ENCODE results near the gene RASAL2.
"Not testable (repeated sequence)": the region's sequence is repeated elsewhere in the genome, so short reads cannot be mapped to it uniquely, and the experiment has no call there.

The RASAL2 gene

GRCh38 chr1:178300352-178300699 lies 206.4 kb downstream of the RASAL2 start:
- DNase-seq: no peak

DNA sequence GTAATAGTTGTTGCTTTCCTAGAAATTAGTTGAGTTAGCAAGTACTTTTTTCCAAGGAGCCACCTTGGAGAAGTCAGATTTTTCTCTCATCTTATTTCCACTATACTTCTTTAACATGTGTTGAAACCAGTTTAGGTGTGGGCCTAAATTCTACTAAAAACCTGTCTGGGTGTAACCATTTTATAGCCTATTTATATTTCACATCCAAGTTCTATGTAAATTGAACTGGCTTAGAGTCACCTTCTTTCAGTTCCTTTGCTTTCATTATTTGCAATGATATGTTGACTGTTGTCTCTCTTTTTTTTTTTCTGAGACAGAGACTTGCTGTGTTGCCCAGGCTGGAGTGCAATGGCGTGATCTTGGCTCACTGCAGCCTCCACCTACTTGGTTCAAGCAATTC lies 207.2 kb downstream of the RASAL2 start:
- DNase-seq: no peak

DNA sequence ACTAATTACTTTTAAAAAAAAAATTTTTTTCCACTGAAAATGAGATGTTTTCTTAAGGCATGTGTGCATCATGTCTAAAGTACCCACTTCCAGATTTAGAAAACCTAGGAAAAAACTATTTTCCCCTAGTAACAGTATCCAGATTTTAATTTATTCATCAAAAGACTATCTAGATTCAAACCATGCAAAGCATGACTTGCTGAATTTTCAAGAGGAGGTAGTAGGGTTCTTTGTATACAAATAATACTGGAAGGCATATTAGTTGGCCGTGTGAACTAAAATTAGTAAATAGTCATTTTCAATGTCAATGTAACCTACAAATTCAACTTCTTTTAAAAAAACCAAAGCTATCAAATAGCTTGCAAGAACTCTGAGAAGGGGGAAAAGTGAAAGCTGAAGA lies 213.4 kb downstream of the RASAL2 start:
- DNase-seq: no peak

- DNase-seq: no peak
These were observed 214.5 kb downstream of the RASAL2 start for GRCh38 chr1:178308438-178308837.

DNA sequence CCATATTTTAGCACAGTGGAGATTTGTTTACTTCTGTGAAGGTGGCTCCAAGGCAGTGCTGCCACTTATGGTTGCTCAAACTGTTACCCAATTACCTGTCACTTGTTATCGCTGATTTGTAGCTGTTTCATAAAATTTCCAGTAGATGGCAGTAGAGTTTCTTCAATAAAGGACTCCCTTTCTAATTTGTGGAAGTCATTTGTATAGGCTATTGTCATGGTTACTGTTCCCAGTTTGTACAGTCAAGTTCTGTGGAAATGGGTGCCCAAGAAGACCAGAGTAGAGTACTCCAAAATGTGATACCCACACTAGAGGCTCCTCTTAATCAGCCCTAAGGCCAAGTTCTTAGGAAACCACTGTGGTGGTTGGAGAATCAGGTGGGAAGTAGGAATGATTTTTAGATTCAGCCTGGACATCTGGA lies 216.8 kb downstream of the RASAL2 start:
- DNase-seq: peak; percentile 62 to 97 (median 90)

- no peak for DNase-seq
These were observed 217.3 kb downstream of the RASAL2 start for GRCh38 chr1:178311164-178311563.

GRCh38 chr1:178320280-178320982 lies 226.5 kb downstream of the RASAL2 start:
- peak; percentile 21 to 54 (median 38) for DNase-seq

DNA sequence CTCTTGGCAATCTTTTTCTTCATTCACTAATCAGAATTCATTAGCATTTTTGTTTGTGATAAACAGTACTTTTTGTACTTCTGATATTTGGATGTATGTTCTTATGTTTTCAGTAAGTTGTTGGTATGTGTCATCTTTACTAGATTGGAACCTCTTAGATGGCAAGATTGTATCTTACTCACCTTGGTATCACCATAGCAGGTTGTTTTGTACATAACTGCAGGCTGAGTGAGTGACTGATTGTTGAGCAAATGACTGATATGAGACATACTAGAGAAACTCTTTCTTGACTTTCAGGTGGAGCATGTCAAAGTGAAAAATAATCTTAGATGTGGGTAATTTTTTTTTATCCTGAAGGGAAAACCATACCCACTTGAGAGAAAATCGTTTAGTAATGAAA lies 229.2 kb downstream of the RASAL2 start:
- no peak for DNase-seq

GRCh38 chr1:178324003-178324402 lies 230.1 kb downstream of the RASAL2 start:
- DNase-seq: no peak

DNA sequence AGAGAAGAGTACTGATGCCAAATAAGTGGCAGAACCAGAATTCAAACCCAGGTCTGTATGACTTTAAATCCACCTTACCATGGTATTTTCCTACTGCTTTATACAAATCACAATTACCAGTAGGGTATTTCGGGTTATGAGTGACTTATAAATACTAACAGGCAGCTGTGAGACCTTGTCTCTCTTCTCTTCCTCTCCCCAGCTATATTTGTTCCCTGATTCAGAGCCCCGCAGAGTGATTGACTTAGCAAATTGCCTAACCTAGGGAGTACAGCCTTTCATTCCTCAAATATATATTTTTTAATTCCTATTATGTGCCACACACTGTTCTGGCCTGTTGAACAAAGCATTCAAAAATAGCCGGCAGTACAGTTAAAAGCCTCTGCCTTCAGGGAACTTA lies 234.8 kb downstream of the RASAL2 start:
- no peak for DNase-seq

GRCh38 chr1:178330153-178330552 lies 236.2 kb downstream of the RASAL2 start:
- DNase-seq: no peak

DNA sequence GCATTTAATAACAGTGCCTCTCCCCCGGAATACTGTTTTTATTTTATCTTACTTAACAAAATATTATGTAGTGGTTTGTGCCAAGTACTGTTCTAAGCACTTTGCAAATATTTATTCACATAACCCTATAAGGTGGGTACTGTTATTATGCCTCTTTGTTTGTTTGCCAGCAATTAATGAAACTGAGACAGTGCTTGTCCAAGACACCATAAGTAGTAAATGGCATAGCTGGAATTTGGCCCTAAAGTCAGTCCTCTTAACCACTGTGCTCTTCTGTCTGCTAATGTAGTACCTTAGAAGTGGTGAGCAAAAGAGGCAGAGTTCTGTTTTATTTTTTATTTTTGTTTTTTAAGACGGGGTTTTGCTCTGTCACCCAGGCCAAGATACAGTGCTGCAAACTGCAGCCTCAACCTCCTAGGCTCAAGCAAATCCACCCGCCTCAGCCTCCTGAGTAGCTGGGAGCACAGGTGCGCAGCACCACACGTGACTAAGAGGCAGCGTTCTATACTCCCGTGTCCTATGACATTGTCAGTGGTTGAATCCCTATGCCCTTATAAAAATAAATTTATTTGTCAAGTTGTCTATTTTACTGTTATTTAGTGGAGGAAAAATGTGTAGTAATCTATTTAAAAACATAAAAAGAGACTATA lies 237.1 kb downstream of the RASAL2 start:
- DNase-seq: peak in 2 of 3 experiments; percentile 51 to 78

DNA sequence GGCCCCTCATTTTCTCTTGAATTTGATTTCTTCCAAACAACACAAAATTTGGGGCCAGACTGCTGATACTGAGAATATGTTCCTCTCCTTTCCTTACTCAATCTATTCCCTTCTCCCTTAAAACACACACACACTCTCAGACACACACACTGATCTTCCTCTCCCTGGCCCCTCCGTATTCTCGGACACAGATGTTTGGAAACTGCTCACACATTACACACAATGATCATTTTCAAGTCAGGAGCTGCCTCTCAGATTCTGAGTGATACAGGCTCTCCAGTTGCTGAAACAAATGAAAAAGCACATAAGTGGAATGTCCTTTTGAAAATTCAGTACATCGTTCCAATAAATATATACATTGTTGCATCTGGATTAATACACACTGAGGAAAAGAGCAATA lies 241.5 kb downstream of the RASAL2 start:
- no peak for DNase-seq

DNA sequence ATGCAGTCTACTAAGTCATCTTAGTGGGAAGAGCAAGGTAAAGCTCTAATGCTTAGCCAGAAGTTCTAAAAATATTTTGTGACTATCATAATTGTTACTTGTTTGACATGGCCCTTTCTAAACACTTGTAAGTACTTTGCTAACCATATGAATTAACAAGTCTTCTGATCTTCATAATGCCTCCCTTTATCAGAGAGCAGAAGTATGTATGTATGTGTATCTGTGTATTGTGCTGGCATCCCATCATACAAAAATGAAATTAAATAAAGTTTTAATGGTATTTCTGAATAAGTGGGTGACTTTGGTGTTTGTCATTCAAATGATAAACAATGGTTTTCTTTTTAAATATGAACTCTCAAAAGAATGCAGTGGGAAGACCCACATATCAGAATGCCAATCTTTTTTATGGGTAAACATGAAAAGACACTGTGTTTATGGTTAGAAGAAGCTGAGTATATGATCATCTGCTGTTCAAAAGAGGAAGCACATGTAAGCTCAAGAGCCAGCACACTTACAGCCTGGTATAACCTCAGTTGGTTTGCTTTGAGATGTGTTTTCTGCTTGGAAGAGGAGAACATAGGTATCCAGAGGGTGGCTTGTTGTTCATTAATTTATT lies 243.3 kb downstream of the RASAL2 start:
- no peak for DNase-seq

DNA sequence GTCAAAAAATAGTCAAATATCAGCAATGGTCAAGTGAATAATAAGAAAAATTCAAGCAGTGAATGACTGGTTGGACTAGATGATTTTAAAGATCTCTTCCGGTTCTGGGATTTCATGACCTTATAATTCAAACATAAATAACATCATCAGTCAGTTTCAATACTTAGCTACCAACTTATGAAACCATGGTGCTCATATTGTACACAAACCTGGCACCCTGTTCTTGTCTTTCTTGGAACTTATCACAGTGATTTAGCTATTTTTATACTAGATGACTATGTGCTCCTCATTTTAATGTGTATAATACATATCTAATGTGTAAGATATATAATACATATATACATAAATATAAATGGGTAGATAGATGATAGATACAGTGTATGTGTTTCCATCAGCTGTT lies 245.9 kb downstream of the RASAL2 start:
- no peak for DNase-seq

GRCh38 chr1:178341261-178341956 lies 247.5 kb downstream of the RASAL2 start:
- peak in 2 of 3 experiments; percentile 6 to 23 for DNase-seq

- peak in 1 of 3 experiments; percentile 26 for DNase-seq
These were observed 248.8 kb downstream of the RASAL2 start for GRCh38 chr1:178342745-178343144.

DNA sequence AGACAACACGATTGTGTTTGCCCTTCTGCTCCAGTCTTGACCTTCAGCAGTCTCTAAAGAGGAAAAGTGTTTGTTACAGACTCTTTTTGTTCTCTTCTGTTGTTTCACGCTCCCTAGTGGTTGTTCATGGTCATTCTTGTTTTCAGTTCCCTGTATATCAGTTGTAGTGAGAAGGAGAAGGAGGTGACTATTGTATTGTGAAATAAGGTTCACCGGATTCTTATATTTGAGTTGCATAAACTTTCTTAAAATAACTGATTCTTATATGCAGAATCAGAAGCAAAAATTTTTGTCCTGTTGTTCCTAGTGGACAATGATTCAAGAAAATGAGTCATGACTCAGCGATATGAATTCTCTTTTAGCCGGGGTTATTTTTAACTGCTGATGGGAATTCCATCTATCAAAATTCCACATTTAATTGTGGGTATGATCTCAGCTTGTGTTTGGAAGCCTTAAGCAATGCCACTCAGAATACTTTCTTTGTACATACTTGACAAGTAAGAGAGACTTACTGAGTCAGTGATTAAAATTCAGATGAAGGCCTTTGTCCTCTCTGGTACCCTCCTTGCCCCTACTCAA lies 250.7 kb downstream of the RASAL2 start:
- peak in 2 of 3 experiments; percentile 10 to 31 for DNase-seq

GRCh38 chr1:178345238-178345637 lies 251.3 kb downstream of the RASAL2 start:
- no peak for DNase-seq

DNA sequence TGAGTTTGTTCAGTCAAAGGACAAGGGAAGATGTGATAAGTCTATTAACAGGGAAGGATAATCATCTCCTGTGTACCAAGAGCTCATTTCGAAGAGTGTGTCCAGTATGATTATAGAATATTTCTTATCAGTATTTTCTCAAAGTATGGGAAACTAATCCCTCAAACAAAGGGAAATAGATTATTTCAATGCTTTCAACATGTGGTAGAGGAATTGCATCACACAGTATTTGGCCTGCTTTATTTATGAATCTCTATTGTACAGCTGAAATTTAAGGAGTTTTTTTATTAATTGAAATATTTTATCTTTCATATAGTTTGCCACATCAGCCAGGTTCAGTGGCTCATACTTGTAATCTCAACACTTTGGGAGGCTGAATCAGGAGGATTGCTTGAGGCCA lies 251.9 kb downstream of the RASAL2 start:
- DNase-seq: no peak

DNA sequence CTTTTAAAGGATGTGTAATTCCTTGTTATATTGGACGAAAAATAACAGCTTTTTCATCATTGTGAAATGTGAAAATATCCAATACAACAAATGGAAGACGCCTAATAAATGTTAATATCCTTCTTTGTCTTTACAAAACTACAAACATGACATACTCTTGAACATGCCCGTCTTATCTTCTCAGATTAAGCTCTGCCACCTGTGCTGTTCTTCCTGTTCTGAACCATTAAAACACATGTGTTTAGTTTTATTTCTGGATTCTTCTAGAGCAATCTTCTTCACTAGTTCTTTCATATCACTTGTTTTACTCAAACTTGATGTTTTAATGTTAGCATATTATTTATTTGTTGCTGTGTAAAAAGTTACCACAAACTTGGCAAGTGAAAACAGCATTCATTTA lies 255.9 kb downstream of the RASAL2 start:
- no peak for DNase-seq

GRCh38 chr1:178351911-178352310 lies 258.0 kb downstream of the RASAL2 start:
- not testable (repeated sequence) for DNase-seq

DNA sequence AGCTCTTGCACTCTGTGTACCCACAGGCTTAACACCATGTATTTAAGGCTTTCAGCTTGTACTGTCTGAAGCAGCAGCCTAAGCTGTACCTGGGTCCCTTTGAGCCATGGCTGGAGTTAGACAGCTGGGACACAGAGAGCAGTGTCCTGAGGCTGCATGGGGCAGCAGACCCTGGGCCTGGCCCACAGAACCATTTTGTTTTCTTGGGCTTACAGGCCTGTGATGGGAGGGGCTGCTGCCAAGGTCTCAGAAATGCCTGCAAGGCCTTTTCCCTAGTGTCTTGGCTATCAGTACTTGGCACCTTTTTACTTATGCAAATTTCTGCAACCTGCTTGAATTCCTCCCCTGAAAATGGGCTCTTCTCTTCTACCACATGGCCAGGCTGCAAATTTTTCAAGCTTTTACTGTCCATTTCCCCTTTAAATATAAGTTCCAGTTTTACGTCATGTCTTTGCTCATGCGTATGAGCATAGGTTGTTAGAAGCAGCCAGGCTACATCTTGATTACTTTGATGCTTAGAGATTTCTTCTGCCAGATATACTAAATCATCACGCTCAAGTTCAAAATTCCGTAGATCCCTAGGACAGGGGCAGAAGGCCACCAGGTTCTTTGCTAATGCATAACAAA lies 259.0 kb downstream of the RASAL2 start:
- DNase-seq: no peak

All from NCI-H1417 (cell line).